Measurements from ENCODE around the gene ARID3B. TPM values are rescaled to one million over a fixed set of nuclear protein-coding genes. Genes with fewer than 3 reads are reported as not detected.
A peak's percentile ranks its signal among the peaks of the same experiment; 100 is the strongest.

The ARID3B gene
- total RNA-seq, 1 donor from 2014 or later: 5.4 TPM

DNA sequence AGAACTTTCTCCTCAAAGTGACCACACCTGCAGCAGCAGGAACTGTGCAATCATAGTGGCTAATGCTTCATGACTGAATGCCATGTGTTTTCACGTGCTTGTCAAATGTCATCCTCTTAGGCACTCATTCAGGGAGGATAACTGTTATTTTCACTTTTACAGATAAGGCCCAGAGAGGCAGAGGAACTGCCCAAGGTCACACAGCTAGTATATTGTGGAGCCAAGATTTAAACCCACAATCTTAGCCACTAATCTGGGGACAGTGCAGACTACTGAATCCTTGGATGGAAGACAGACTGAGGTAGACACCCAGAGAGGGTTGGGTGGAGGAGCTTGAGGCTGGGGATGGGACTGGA is 64.8 kb downstream of the ARID3B start:
- ATAC-seq: no peak

DNA sequence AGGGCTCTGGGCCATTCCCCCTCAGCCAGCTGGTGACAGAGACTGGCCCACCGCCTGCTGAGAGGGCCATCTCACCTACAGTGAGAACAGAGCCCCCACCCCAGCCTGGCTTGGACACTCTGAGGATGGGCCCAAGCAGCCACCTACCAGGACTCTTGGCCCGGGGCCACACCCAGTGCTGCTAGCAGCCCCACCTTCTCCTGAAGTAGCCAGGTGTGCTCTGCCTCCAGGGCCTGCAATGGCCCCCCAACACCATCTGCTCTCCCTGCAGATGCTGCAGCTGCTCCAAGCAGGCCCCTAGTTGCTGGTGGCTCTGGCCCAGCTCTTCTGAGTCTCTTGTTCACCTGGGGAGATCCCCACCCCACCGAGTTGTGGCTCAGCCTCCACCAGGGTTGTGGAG is 67.8 kb downstream of the ARID3B start:
- ATAC-seq: no peak

DNA sequence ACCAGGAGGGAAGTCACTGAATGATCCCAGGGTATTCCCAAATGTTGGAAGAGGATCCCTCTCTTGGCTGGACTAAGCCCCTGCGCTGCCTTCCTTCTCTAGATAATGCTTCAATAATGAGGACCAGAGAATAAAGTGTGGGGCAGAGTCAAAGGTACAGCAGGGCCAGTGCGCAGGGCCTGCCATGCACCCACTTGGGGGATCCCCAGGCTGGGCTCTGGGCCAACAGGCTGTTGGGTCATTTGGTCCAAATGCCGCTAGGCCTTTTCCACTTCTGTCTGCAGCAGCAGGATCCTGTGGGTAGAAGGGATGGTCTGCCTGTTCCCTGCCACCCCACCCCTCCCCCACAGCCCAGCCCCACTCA is 68.9 kb downstream of the ARID3B start:
- no peak for ATAC-seq

DNA sequence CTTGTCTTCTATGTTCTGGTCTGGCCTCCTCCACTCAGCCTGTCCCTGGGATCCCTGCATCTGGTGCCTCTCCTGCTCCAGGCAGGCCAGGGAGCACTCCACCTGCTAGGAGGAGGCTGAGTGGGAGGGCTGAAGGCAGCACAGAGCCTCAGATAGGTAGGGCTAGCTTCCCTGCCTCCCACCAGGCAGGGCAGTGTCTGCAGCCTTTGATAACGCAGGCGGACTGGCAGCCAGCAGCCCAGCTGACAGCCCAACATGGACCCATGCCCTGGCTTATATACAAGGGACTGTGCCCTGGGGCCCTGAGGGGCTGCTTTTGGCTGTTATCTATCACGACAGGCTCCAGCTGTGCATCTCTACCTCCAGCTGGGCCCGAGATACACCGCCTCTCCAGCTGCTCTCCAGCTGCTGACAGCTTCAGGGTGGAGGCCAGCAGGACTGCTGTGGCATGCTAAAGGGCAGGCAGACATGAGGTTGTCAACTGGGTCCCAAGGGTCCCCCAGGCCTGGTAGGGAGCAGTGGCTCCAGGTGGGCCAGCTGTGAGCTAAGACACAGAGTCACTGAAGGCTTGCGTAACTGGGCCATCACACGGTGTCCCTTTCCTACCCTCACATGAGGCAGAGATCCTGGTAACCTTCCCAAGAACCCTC is 69.4 kb downstream of the ARID3B start:
- ATAC-seq: no peak

DNA sequence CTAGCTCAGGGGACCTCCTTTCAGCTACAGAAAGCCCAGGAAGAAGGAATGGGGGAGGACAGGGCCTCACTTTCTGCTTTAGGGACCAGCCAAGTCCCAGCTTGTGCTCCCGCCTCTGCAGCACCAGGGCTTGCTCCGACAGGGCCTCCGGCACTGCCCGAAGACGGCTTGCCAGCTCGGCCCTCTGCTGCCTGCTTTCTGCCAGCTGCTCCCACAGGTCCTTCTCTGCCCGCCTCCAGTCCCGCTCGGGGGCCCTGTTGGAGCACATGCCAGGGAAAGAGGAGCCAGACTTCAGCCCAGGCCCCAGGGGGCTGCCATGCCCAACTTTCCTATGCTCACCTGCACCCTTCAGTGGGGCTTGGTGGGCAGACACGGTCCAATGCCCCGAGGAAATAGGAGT is 70.3 kb downstream of the ARID3B start:
- no peak for ATAC-seq

DNA sequence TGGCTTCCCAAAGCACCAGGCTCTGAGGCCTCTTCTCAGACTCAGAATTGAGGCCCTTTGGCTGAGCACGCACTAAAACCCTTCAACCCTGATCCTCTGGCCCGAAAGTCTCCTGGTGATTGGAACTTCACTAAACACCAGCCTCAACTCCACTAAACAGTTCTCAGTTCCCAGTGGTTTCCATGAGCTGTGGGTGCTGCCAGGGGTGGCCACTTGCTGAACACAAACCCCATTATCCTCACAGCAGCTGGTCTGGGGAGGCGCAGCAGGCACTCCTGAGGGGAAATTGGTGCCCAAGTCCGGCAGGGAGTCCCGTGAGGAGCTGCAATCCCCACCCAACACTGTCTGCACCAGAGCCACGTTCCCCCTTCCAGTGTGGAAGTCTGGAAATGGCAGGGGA is 70.8 kb downstream of the ARID3B start:
- ATAC-seq: no peak

DNA sequence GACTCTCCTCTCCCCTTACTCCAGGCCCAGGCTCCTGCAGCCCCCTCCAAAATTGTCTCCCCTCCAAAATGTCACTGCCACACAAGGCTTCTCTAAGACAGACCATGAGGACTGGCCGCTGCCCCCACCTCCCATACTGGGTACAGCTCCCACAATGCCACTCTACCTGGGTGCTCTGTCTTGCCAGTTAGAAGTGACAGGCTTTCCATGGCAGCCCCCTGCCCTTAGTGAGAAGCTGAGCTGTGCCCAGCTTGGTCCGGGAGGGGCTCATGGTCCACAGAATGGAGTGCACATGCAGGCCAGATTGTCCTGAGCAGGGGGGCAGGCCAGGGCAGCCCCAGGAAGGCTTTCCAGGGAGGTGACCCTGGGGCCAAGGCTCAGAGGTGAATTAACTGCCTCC is 71.7 kb downstream of the ARID3B start:
- no peak for ATAC-seq

DNA sequence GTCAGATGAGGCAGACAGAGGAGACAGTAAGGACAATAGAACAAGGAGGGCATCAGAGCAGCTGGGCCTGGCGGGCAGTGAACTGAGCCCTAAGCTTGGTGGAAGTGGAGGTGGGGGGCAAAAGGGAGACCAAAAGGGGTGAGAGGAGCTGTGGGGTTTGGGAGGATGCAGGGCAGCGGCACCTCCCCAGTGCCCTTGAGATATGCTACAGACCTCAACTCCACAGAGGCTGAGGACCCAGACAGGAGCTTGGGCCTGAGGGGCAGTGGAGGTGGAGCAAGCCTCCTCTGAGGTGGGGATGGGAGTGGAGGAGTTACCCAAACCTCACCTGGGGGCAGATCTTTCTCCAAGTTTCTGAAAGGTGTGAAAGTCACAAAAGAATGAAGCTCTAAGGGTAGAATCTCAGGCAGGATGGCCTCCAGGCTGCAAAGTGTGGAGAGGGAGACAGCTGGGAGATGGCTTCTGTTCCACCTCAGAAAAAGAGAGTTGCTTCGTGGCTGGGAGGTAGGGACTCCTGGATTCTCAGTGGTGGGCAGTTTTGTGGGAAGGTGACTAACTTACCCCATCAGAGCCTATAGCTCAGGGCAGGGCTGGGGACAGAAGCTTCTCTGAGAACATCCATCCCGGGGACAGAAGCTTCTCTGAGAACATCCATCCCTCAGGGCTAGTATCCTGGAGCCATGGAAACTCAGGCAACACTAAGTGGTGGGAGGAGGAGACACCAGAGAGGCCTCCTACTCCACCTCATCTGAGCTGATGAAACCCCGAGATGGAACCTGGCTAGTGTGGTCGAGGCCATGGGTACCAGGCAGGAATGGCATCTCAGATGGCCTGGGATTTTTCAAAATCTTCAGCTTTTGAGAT is 72.3 kb downstream of the ARID3B start:
- no peak for ATAC-seq

DNA sequence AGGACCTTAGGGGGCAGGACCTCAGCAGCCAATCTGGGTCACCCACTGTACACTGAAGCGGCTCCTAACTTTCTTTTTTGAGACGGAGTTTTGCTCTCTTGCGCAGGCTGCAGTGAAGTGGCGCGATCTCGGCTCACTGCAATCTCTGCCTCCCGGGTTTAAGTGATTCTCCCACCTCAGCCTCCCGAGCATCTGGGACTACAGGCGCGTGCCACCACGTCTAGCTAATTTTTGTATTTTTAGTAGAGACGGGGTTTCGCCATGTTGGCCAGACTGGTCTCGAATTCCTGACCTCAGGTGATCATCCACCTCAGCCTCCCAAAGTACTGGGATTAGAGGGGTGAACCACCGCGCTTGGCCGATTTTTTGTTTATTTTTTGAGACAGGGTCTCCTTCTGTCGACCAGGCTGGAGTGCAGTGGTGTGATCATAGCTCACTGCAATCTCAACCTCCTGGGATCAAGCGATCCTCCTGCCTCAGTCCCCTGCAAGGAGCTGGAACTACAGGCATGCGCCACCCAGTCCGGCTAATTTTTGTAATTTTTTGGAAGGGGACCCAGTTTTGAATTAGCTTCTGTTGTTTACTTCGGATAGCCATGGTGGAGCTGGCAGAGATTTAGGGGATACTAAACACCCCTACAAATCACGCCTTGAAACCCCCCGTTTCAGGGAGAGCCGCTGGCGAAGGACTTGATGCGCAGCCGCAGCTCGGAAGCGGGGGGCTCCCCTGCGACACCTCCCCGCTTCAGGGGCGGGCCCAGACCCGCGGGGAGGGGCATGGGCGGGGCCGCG is 73.1 kb downstream of the ARID3B start:
- ATAC-seq: no peak

DNA sequence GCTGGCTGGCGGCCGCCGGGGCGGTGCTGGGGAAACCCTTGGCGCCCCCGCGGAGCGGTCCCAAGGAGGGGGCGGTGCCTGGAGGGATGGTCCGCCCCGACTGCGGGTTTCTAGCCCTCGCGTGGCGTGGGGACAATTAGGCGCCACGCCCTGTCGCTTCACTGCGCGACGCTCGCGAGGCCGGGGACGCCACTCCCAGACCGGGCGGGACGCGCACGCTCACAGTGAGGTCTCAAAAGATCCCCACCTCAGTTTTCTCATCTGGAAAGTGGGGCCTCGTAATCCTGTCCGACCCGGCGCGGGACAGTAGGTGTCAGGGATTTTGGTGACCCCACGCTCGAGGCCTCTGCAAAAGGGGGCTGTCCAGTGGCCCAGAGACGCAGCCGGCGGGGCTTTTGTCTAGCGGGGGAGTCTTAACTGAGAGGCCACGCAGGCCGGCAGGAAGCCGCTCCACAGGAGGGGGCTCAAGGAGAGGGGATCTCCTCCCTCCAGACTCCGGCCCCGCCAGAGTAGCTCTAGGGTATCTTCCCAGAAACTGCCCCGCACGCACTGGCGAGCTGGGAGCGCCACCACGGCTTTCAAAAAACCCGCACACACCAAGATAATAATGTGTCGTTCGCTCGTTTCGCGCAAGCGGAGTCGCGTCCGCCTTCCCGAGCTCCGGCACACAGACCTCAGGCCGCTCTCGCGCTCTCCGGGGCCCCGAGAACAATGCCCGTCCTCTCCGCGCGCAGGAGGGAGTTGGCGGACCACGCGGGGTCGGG is 73.9 kb downstream of the ARID3B start:
- ATAC-seq: peak; percentile 58

DNA sequence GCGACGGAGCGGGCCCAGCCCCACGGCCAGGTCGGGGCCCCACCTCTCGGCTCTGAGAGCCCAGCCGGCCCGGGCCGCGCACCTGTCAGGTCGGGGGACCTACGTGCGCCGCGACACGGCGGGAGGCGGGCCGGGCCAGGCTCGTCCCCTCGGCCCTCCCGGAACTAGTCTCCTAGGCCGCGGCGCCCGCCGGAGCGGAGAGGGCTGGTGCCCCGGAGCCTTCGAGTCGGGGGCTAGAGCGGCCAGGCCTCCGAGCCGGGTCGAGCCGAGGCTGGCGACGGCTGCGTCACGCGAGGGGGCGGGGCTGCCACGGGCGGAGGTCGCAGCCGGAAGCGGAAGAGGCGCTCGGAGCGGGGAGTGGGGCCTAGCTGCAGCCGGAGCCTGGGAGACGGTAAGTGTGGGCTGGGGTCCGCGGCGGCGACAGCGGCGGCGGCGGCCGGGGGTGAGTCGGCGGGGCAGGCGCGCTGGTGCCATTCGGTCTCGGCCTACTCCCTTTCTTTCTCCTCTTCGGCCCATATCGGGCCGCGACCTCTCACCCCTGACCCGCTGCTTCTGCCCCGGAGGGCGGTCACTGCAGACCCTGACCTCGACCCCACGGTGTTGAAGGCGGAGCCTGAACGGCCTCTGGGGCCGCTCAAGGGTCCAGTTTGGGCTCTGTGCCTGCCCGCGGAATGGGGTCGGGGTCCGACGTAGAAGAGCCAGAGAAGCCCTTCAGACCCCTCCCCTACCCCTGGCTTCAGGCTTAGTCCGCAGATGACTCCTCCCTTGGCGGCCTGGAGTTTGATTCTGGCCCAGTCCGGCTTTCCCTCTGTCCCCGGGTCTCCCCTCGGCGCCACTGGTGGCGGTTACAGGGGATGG is 74.7 kb downstream of the ARID3B start, which contains the start of gene CLK3:
Gene CLK3, plus strand, starts transcription at position 329 of the 858 bp plus-strand sequence. CDS start 3,361 bp downstream, outside the sequence.
- ATAC-seq: peak; percentile 86

DNA sequence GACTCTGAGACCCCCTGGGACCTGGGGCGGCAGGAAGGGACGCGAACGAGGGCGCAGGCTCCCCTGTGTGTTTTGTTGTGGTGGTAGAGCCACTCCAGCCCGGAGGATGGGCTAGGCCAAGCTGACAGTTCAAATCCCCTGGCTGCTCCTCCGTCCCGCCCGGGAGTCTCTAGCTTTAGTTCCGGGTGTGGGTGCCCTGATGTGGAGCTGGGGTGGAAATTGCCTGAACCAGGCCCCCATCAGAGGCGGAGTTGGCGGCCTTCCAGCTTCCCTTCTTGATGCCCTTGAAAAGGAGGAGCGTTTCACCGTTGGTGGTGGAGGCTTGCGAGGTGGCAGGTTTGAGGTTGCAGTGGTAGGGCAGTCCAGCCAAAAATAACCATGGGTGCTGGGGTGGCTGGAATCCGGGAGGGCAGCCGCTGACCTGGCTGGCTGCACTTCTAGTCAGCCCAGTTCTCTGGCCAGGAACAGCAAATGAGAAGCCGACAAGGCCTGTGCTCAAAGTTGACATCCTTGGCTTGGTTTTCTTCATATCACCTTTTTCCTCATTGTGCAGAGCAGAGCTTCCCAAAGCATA is 75.4 kb downstream of the ARID3B start:
- peak; percentile 28 for ATAC-seq

DNA sequence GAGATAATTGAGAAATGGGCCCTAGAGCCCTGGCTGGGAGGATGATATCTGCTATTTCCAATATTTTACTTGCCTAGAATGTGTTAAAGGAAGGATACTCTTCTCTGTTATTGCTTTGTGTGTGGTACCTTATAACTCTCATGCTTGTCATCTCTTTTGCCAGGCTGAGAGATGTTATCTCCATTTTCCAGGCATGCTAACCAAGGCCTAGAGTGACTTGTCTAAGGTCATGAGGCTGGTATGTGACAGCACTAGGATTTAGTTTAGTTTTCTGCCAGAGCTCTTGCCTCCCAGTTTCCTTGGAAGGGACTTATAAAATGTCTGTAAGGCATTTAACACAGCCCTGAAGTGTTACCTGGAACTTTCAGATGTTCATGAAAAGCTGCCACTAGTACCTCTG is 76.0 kb downstream of the ARID3B start:
- no peak for ATAC-seq

DNA sequence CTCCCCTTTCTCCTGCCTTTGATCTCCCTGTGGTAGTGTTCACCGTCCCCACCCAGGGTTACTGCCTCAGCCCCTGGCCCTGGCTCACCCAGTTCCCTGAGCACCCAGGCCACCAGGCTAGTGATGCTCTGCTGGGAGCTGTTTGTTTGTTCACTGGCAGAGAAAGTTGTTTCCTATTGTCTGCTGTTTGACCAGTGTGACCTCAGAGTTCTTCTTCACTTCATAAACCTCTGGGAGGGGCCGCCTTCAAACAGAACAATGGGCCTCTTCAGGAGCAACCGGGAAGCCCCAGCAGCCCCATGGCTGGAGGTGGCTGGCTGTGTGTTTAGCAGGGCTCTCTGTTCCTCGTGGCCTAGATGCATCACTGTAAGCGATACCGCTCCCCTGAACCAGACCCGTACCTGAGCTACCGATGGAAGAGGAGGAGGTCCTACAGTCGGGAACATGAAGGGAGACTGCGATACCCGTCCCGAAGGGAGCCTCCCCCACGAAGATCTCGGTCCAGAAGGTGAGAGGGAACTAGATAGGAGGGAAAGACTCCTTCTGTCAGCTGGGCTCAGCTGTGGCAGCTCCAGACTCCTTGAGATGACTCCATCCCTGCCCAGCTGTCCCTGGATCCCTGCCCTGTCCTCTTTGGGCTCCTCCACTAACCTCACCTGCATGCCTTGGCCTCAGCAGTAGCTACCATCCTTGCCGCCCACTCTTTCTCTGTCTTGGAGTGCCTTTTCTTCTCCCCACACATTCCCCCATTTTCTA is 78.0 kb downstream of the ARID3B start:
- no peak for ATAC-seq

DNA sequence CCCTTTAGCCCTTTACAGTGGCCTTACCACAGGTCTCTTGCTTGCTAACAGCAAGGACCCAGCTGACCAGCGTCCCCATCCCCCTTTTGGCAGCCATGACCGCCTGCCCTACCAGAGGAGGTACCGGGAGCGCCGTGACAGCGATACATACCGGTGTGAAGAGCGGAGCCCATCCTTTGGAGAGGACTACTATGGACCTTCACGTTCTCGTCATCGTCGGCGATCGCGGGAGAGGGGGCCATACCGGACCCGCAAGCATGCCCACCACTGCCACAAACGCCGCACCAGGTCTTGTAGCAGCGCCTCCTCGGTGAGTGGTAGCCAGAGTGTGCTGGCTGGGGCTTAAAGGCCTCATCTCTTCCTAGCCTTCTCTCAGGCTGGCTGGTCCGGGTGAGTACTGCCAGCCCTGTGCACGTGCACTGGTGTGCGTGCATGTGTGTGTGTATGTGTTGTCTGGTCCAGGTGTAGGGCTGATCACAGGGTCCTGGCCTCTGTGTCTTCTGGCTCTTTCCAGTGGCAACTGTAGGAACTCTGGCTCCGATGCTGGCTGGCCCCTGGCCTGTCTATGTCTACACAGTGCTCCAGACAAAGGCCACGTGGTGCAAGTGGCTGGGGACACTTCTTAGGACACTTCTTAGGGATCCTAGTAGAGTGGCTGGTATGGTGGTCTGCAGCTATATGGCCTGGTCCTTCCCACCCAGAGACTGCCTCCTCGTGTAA is 79.1 kb downstream of the ARID3B start:
- ATAC-seq: no peak

DNA sequence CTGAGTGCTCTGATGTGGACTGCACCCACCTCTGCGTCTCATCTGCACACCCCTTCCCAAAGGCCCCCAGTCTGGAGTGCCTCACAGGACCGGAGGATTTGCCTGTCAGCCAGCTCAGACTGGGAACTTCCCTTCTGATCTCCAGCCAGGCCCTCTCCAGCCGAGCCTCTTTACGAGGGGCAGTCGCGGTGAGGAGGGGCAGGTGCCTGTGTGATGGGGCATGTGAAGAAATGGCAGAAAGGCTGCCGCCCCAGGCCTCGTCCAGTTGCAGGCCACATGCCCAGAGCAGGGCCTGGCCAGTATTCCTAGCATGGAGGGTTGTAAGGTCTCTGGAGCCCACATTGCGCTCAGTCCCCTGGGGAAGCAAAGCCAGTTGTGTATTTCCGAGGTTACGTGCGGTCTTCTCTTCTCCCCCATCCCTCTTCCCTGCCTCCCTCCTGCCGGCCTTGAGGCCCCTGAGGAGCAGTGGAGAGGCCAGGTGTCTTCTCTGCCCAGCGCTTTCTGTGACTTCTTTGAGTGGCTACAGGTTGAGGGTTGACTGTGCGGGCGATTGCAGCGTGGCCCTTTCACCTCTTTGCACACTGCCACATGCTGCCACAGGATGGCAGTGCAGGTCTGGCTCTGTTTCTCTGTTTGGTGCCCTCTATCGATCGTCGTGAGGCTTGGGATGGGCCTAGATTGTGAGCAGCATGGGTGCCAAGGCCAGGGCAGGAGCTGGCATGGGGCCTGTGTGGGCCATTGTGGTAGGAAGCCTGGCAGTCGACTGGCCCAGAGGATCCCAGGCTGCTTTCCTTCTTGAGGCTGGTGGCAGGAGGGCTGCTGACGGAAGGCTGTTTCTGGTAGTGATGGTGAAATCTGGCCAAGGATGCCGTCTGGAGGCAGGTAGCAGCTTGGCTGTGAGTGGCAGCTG is 79.9 kb downstream of the ARID3B start:
- ATAC-seq: peak; percentile 75

DNA sequence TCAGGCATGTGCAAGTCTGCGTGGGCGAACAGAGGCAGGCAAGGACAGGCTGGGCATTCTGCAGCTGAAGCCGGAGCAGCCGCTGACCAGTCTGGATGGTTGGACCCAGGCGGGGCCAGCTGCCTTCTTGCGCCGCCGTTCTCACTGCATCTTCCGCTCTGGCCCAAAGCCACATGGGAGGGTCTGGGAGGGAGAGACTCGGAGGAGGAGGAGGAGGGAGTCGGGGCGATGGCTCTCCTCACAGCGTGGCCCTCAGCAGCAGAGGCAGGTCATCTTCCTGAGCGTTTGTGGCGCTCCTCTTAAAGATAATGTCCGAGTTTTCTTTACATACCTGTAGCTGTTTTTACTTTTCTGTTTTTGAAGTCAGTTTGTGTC is 80.5 kb downstream of the ARID3B start:
- no peak for ATAC-seq

DNA sequence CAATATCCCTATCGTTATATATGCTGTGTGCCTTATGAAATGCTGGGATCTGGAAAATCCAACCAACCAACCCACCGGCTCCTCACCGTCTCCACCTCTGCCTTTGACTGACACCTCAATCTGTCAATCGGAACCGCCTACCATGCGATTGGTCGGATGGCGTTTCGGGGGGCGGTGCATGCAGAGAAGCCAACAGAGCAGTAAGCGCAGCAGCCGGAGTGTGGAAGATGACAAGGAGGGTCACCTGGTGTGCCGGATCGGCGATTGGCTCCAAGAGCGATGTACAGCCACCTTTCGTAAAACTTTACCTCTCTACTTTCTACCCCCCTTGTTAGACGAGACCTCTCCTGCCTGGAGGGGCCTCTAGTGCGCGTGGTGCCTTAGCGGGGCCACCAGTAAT is 80.9 kb downstream of the ARID3B start:
- no peak for ATAC-seq

DNA sequence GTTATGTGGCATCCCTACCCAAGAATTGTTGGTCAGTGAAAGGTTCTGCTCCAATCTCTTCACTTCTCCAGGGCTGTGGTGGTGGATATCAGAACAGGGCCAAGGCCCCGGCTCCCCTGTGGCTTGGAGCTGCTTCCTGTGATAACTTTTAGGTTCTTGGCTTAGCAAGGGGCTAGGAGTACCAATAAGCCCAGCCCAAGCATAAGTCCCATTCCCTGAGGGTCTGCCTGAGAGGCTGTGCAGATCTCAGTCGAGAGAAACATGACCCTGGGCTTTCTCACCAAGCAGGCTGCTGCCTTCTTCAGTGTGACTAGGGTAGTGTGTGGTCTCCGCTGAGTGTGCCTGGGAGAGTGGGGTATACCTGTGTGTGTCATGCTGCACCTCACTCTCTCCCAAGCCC is 81.7 kb downstream of the ARID3B start:
- no peak for ATAC-seq

All from esophagus mucosa (tissue), 1 donor.